SIG-M5 treated with dmso at 0.1 percent for 504 hours (cell line): ENCODE results near the gene MITF.

Source experiments
- DNase-seq: peaks from one replicate; lab custom pipeline; 2025; ENCODE audit not compliant: unreplicated experiment; lab: John Stamatoyannopoulos, UW

MITF gene

GRCh38 chr3:69830147-69830546 is 90.9 kb downstream of the MITF start:
- no peak for DNase-seq

- no peak for DNase-seq
Measured at GRCh38 chr3:69831737-69832136, 92.5 kb downstream of the MITF start.

GRCh38 chr3:69833591-69833990 is 94.3 kb downstream of the MITF start:
- DNase-seq: no peak

- no peak for DNase-seq
Measured at GRCh38 chr3:69838217-69838616, 99.0 kb downstream of the MITF start.

- DNase-seq: no peak
Measured at GRCh38 chr3:69838696-69839515, 99.6 kb downstream of the MITF start.

- no peak for DNase-seq
Measured at GRCh38 chr3:69842351-69842750, 103.1 kb downstream of the MITF start.

GRCh38 chr3:69842789-69843188 is 103.5 kb downstream of the MITF start:
- no peak for DNase-seq

GRCh38 chr3:69844706-69845105 is 105.4 kb downstream of the MITF start:
- DNase-seq: no peak

GRCh38 chr3:69847303-69847702 is 108.0 kb downstream of the MITF start:
- DNase-seq: no peak

GRCh38 chr3:69848113-69848512 is 108.8 kb downstream of the MITF start:
- no peak for DNase-seq

- DNase-seq: no peak
Measured at GRCh38 chr3:69850849-69851248, 111.6 kb downstream of the MITF start.

- DNase-seq: no peak
Measured at GRCh38 chr3:69853027-69853426, 113.8 kb downstream of the MITF start.

- DNase-seq: peak; percentile 31
Measured at GRCh38 chr3:69855436-69856162, 116.3 kb downstream of the MITF start.

GRCh38 chr3:69856965-69857705 is 117.9 kb downstream of the MITF start:
- no peak for DNase-seq

GRCh38 chr3:69861556-69861955 is 122.3 kb downstream of the MITF start:
- DNase-seq: no peak

- DNase-seq: no peak
Measured at GRCh38 chr3:69864141-69864540, 124.9 kb downstream of the MITF start.

GRCh38 chr3:69864766-69865165 is 125.5 kb downstream of the MITF start:
- DNase-seq: no peak

GRCh38 chr3:69865925-69866679 is 126.8 kb downstream of the MITF start:
- DNase-seq: no peak

GRCh38 chr3:69866988-69867720 is 127.9 kb downstream of the MITF start:
- DNase-seq: no peak

GRCh38 chr3:69867941-69868505 is 128.8 kb downstream of the MITF start:
- no peak for DNase-seq
